Astrocyte of the cerebellum (primary cell): Measurements from ENCODE around the gene EFCAB5.
"Not testable (repeated sequence)": the region's sequence is repeated elsewhere in the genome, so short reads cannot be mapped to it uniquely, and the experiment has no call there.

ENCODE experiments used
- DNase-seq: peaks from one replicate; pipeline ENCODE4 v3.0.0-alpha.2; 2011; ENCODE audit warnings: low read depth
- H3K4me3 ChIP-seq: 2 replicates; pipeline ENCODE4 v1.5.1; 2011; ENCODE audit warnings: mild to moderate bottlenecking, low read depth, low read length, moderate library complexity
- in situ Hi-C: cut with HindIII; loops from 2 replicates; pipeline ENCODE4 v1.10.0; 2017; ENCODE audit warnings: low sequenced_read_pairs
- TF ChIP-seq, protein P1 (sequence below): IDR thresholded peaks from 2 replicates; pipeline ENCODE4 v1.5.1; 2012; ENCODE audit warnings: low read length, low read depth, moderate library complexity, mild to moderate bottlenecking; ENCODE audit errors: missing control alignments

Gene EFCAB5

DNA sequence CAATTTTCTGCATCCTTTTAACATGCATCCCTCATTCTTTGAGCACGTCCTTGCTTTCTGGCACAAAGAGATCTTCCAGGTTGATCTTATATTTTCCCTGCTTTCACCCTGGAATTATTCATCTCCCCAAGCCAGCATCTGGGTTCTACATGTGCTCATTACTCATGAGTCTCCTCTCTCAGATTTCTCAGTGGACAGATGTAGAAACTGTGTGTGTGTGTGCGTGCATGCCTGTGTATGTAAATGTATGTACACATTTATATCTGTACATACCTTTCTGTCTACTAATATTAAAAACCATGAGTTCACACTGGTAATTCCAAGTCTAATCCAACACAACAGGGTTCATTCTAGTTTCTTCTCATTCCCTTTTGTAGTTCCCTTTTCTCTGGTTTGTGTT lies 133.3 kb downstream of the EFCAB5 start:
- in situ Hi-C loops: no loop called here
- DNase-seq: no peak
- TF ChIP-seq, protein P1, sequence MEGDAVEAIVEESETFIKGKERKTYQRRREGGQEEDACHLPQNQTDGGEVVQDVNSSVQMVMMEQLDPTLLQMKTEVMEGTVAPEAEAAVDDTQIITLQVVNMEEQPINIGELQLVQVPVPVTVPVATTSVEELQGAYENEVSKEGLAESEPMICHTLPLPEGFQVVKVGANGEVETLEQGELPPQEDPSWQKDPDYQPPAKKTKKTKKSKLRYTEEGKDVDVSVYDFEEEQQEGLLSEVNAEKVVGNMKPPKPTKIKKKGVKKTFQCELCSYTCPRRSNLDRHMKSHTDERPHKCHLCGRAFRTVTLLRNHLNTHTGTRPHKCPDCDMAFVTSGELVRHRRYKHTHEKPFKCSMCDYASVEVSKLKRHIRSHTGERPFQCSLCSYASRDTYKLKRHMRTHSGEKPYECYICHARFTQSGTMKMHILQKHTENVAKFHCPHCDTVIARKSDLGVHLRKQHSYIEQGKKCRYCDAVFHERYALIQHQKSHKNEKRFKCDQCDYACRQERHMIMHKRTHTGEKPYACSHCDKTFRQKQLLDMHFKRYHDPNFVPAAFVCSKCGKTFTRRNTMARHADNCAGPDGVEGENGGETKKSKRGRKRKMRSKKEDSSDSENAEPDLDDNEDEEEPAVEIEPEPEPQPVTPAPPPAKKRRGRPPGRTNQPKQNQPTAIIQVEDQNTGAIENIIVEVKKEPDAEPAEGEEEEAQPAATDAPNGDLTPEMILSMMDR: no peak
- H3K4me3 ChIP-seq: no peak overlapping the region

DNA sequence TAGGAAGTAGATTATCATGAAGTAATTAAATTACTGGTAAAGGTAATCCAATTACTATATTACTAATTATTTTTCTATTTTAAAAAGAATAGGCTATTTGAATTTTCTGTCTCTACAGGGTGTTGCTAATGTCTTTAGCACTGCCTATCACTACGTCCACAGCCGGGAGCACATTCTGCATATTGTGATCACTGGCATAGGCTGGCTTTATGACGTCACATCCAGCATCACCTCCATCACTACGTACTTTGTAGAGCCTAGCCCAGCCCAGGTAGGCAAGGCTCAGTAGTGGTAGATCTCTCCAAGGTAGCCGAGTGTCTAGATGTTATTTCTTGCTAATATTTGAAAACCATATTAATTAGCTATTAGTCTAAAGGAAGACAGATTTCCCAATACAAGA lies 141.3 kb downstream of the EFCAB5 start:
- TF ChIP-seq, protein P1: no peak
- in situ Hi-C loops: loop anchor here (10.0 kb wide), 1 partner anchor 228 kb away; no protein-coding TSS in a partner anchor
- no peak for DNase-seq

DNA sequence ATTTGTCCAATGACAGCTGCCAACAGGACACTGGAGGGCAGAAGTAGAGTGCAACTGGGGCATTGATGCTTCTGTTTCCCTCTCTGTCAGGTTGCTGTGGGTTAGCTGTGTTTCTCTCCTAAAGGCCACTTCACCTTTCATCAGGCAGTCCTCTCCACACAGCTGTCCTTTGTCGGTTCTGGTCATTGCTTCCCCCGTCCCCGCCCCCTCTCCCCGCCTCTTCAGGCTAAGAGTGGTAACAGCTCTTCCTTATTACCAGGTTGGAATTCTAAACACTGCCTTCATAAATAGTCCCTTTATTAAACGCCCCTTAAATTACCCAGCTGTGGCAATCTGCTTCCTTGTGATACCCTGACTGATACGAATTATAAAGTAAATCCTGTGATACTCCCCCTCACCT lies 143.4 kb downstream of the EFCAB5 start:
- no peak overlapping the region for H3K4me3 ChIP-seq
- DNase-seq: no peak
- TF ChIP-seq, protein P1: no peak
- in situ Hi-C loops: loop anchor here (10.0 kb wide), 1 partner anchor 230 kb away; no protein-coding TSS in a partner anchor

More for the DNA sequence above, 141.3 kb downstream of the EFCAB5 start:
- H3K4me3 ChIP-seq: no peak overlapping the region

DNA sequence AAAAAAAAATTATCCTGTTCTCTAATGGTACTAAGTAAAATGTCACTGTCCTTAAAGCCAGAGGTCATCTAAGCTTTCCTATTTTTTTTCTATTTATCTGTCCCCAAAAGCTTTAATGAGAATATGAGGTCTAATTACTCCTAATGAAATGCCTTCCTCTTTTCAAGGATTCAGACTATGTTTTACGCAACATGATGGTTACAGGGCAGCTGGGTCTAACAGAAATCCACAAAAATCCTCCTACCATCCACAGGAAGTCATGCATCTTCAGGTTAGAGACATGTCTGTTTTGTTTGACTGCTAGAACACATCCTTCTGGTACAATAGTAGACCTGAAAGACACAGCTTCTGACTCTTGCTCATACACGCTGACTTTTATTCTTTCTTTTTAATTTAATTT lies 145.5 kb downstream of the EFCAB5 start:
- in situ Hi-C loops: loop anchor here (10.0 kb wide), 1 partner anchor 232 kb away; no protein-coding TSS in a partner anchor
- no peak overlapping the region for H3K4me3 ChIP-seq
- TF ChIP-seq, protein P1: no peak
- DNase-seq: no peak

DNA sequence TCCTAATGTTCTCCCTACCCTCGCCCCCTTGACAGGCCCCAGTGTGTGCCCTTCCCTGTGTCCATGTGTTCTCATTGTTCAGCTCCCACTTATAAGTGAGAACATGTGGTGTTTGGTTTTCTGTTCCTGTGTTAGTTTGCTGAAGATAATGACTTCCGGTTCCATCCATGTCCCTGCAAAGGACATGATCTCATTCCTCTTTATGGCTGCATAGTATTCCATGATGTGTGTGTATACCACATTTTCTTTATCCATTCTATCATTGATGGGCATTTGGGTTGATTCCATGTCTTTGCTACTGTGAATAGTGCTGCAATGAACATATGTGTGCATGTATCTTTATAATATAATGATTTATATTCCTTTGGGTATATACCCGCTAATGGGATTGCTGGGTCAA lies 146.0 kb downstream of the EFCAB5 start:
- not testable (repeated sequence) for H3K4me3 ChIP-seq, DNase-seq
- in situ Hi-C loops: loop anchor here (10.0 kb wide), 1 partner anchor 233 kb away; no protein-coding TSS in a partner anchor

DNA sequence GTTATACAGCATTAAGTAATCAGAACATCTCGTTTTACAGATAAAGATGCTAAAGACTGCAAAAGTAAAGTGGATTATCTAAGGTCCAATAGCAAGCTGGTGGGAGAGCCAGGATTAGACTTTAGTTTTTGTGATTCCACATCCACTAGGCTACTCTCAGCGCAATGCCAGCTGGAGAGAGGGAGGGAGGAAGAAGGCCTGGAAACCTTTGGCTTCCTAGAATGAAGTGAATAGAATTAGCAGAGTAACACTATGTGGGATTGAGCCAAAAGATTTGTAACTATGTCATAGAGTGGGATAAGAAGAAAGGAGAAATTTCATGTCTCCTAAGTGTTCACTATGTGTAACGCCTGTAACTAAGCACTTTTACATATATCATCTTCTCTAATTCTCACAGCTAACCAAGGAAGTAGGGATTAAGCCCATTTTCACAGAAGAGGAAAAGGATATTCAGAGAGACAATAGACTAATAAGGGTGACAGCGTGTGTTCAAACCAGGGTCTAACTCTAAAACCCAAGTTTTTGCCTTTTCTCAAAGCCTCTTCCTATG lies 149.8 kb downstream of the EFCAB5 start:
- TF ChIP-seq, protein P1: no peak
- H3K4me3 ChIP-seq: no peak overlapping the region
- in situ Hi-C loops: no loop called here
- DNase-seq: no peak

DNA sequence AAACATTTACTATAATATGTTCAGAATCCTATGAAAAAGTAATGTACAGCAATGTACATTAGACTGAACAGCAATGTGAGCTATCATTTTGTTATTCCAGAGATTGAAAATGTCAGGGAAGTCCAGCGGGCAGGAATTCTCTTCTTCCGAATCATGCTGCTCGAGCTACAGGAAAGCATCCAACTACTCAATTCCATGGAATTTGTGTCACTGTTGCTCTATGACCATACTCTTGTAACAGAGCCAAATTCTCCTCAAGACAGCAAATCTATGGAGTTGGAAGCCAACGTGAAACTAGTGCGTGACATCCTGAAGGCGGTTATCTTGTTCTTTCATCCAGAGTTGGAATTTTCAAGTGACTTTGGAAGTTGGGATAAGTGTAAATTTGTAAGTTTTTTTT lies 150.3 kb downstream of the EFCAB5 start:
- DNase-seq: peak; percentile 59
- TF ChIP-seq, protein P1: no peak
- in situ Hi-C loops: no loop called here
- no peak overlapping the region for H3K4me3 ChIP-seq
